A204.1 (cell line): ENCODE measurements around the gene PLEKHA5.

ENCODE experiments used
- FAIRE-seq: peaks from 2 replicates; lab custom pipeline; 2012; peaks lifted over from hg19 to GRCh38; lab: Jason Lieb, UNC

PLEKHA5 gene

DNA sequence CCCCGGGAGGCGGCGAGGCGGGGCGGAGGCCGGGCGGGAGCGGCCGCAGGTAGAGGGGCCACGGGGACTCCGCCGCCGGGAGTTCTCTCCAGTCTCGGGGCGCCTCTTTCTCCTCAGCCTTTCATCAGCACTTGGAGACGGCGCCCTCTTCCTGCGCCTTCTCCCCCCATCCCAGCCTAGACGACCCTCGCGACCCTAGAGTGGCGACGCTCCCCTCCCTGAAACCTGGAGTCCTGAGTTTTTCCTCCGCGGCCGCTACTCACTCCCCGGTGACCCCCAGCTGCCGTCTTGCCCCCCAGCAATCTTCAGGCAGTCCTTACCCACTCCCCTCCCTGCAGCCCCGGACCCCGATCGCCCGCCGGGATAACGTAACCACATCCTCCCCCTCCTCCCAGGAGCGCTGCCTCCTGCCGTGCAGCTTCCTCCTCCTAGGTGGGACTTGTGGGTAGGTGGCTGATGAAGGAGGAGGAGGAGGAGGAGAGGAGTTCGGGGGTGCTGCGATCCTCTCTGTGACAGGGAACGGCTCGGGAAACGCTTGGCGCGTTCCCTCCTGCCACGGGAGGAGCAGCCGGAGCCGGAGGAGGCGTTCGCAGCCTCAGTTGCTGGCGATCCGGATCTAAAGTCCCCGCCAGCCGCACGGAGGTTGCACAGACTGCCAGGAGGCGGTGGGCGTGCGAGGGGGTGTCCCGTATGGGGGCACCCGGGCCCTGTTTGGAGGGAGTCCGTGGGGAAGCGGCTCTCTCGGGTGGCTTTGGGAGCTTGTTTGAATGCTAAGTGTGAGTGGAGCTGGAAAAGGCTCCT is 891 bp downstream of the PLEKHA5 start:
- no peak for FAIRE-seq

- no peak for FAIRE-seq
Measured at GRCh38 chr12:19131025-19131444, 1.5 kb downstream of the PLEKHA5 start.

DNA sequence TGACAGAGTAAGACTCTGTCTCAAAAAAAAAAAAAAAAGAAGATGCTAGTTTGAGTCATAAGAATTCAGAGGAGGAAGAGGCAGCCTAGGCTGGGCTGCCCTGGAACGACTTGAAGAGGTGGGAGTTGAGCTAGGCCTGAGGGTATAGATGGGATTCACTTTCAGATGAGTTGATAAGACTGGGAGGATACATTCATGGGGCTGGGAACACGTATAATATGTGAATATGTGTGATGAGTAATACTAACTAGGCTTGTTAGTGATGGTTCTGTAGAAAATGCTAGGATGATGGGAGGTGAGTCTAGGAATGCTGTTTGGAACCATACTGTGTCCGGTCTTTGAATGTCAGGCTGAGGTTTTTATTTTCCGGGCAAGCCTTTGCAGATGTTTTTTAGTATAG is 9.0 kb downstream of the PLEKHA5 start:
- no peak for FAIRE-seq

DNA sequence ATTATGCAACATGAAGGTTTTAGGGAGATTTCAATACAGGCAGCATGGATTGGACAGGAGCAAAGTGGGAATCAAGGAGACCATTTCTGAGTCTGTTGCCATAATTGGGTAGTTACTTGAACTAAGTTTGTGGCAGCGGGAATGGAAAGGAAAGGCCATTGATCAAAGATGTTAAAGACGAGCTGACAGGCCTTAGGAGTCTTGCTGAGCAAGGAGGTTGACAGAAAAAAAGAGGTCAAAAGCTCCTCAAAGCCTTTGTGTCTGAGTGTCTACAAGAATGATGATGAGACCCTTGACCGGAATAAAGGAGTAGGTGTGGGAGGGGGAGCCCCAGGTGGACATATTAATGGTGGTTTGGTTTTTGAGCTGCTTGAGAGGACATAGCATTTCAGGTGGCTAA is 9.4 kb downstream of the PLEKHA5 start:
- FAIRE-seq, result no peak

- no peak for FAIRE-seq
Measured at GRCh38 chr12:19139615-19140194, 10.2 kb downstream of the PLEKHA5 start.

- FAIRE-seq, result no peak
Measured at GRCh38 chr12:19140381-19141236, 11.1 kb downstream of the PLEKHA5 start.

DNA sequence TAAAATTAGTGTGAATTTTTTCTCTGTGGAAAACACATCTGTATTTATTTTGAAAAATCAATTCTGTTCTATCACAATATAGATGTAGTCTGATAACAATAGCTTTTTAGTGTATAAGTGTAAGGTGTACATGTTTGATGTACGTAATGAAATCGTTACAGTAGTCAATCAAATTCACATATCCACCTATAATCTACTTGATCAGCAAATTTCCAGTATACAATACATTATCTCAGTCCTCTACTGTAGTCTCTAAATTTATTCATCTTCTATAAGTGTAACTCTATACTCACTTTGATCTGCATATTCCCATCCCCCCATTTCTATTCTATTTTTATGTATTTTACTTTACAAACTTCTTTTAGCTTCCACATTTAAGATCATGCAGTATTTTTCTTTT is 13.0 kb downstream of the PLEKHA5 start:
- FAIRE-seq, result no peak

DNA sequence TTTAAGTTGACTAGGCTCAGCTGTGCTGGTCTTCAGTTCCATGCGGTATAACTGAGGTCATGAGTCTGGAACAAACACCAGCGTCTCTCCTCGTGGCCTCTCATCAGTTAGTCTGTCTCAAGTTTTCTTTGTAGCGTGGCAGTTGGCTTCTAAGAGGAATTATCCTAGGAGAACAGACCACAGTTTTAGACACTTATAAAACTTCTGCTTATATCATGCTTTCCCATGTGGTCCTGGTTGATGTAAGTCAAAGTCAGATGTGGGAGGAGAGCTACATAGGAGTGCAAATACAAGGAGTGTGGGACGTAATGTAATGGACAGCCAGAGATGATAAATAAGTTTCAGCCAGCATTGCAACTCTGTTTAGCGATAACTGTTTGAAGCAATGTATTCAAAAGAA is 14.8 kb downstream of the PLEKHA5 start:
- FAIRE-seq, result no peak

GRCh38 chr12:19144985-19145384 is 15.5 kb downstream of the PLEKHA5 start:
- FAIRE-seq, result no peak

- no peak for FAIRE-seq
Measured at GRCh38 chr12:19148860-19149259, 19.3 kb downstream of the PLEKHA5 start.

DNA sequence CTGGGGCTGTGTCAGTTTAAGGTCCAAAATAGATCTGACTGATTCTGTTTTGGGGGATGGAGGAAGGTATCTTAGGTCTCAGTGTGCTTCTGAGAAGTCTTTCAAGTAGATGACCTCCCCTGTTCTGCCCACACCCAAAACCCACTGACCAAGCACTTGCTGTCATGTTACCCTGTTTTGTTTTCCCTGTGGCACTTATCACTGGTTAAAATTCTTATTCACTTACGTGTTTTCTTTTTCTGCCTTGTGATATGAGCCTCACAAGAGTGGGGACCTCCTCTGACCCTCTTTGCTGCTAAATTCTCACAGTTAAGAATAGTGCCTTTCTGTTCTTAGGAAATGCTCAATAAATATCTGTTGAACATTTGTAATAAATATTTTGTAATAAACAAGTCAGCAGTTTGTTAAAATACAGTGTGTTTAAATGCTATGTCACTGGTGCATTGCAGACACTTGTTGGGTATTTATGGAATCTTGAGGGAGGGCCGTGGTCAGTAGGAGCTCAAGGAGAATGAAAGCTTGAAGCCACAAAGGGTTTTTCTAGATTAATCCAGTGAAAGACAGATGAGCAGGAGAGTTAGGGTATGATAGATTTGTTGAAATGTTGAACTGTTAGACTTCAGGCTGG is 20.9 kb downstream of the PLEKHA5 start:
- FAIRE-seq, result no peak

DNA sequence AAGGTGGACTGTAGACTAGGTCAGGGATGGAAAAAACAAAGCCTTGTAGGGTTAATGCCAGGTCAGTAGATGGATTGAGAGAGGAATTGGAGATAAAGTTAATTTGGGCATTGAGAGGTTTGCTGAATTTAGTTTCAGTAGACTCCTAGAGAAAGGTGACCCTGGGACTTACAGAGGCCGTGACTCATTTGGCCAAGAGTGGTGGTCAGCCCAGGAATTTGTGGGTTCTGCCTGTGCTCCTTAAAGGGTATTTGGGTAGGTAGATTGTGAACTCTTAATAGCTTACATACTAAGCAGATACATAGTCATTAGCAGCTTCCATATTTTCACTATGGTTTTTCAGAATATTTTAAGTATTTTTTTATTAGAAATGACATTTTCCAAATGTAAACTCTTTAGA is 21.8 kb downstream of the PLEKHA5 start:
- FAIRE-seq, result no peak

DNA sequence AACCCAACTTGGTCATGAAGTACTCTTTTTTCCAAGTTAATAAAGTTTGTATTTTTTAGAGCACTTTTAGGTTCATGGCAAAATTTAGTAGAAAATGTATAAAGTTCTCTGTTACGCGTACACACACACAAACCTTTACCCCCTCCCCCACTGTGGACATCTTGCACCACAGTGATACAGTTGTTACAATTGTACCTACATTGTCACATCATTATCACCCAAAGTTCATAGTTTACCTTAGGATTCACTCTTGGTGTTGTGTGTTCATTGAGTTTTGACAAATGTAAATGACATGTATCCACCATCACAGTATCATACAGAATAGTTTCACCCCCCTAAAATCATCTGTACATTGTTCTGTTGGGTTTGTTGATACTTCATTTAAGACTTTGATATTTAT is 23.9 kb downstream of the PLEKHA5 start:
- no peak for FAIRE-seq

GRCh38 chr12:19154686-19155085 is 25.2 kb downstream of the PLEKHA5 start:
- FAIRE-seq, result no peak

- FAIRE-seq, result no peak
Measured at GRCh38 chr12:19155981-19156734, 26.6 kb downstream of the PLEKHA5 start.

DNA sequence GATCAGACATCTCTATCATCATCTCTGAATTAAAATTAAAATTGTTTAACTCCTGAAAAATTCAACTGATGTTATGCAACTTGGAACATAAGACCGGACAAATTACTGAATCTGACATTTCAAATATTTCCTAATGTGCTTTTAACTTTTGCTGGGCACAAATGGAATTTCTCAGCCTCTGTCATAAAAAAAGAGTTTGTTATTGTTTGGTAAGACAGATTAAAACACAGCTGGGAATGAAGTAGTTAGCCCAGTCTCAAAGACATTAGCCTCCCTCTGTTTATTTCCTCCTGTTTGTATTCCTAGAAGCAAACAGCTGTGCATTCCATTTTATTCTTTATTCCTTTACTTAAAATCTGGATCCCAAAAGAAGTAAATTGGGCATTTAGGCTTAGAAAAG is 29.4 kb downstream of the PLEKHA5 start:
- no peak for FAIRE-seq

DNA sequence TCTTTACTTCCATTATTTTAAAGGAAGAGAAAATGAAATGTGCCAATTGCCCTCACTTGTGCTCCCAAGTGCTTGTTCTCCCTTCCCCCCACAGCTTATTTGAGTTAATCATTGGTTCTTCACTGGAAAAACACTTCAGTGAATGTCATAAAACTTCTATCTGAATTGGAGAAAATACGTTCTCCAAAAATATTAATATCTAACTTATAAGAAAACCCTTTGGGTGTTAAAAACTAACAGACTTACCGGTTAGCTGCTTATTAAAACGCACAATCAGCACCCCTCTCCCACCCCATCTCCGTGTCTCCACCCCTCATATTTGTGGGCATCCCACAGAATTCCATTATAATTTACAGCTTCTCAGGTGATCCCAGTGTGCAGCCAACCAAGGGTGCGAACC is 31.7 kb downstream of the PLEKHA5 start:
- FAIRE-seq, result no peak

DNA sequence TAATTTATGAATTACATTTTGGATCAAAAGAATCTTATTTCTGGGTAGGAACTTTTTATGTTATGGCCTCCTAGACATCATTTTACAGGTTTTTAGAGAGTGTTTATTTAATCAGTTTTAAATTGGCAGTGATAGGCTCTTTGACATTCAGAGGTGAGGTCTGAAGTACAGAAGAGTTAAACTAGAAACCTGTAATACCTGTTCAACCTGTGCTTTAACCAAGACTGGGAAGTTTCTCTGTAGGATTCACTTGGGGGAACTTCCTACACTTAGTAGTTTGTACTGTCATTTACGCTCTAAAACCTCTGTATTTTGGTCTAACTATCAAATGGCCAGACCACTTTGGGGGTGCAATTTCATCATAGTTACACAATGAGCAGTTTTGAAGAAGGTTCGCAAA is 35.9 kb downstream of the PLEKHA5 start:
- no peak for FAIRE-seq

GRCh38 chr12:19166387-19166786 is 36.9 kb downstream of the PLEKHA5 start:
- FAIRE-seq, result no peak

GRCh38 chr12:19166956-19167355 is 37.4 kb downstream of the PLEKHA5 start:
- no peak for FAIRE-seq

DNA sequence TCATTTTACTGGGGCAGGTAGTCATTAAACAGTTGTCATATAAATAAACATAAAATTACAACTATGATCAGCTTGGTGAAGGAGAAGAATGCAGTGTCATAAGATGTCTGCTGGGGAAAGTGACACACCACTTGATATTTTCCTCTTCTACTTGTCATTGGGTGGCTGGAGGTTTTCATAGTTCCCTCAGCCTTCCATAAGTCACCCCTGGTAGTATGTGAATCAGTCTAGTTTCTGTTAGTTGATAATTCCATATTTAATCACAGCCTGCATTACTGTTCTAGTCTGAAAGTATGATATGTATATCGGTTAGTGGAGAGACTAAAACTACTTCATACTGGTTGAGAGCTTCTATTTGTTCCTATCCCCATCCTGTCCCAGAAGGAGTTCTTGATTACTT is 38.2 kb downstream of the PLEKHA5 start:
- no peak for FAIRE-seq

- no peak for FAIRE-seq
Measured at GRCh38 chr12:19168644-19169043, 39.1 kb downstream of the PLEKHA5 start.
